Stimulated activated CD8-positive, alpha-beta memory T cell treated with anti-CD3 and anti-CD28 coated beads, Interleukin-7, amount 100 ng/mL, for 1 hour (primary cell): ENCODE results near the gene PPIG.
"Not testable (repeated sequence)": the region's sequence is repeated elsewhere in the genome, so short reads cannot be mapped to it uniquely, and the experiment has no call there.

Source experiments
- DNase-seq, 2 donors: peaks; one replicate each; pipeline ENCODE4 v3.0.0-alpha.2; 2020; ENCODE audit warnings: low read depth in 2 of 2

Gene PPIG

DNA sequence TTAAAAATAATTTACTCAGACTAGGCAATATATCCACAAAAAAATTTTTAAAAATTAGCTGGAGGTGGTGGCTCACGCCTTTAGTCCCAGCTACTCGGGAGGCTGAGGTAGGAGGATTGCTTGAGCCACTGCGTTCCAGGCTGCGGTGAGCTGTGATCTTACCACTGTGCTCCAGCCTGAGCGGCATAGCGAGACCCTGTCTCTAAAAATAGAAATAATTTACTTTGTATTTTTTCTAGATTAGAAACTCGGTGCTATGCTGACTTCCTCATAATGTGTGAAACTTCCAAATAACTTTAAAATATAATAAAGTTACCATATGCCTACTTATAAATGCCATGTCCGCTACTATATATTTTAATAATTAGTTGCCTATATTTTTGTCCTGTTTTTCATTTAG, 6.7 kb downstream of the PPIG start:
- no peak for DNase-seq

DNA sequence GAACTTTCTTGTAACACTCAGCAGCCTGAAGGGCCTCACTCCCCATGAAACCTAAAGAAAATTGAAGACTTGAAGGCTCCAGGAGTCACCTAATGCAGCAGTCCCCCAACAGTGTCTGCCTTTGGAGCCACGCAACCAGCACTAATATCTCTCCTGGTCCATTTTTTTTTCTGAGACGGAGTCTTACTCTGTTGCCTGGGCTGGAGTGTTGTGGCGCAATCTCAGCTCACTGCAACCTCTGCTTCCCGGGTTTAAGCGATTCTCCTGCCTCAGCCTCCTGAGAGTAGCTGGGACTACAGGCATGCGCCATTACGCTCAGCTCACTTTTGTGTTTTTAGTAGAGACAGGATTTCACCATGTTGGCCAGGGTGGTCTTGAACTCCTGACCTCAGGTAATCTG, 12.4 kb downstream of the PPIG start:
- DNase-seq = not testable (repeated sequence)

DNA sequence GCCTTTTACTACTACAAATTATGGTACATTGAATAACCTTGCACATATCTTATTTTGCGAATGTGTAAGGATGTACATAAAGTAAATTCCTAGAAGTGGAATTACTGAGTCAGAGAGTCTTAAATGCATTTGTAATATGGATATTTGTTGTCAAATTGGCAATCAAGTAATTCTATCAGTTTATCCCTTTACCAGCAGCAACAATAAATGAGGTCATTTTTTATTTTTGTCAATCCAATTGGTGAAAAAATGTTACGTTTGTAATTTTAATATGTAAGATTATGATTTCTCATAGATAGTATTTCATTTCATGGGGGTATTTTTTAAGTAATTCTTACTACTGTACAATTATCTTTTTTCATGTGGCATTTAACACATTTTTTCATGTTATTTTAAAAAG, 14.8 kb downstream of the PPIG start:
- no peak for DNase-seq

DNA sequence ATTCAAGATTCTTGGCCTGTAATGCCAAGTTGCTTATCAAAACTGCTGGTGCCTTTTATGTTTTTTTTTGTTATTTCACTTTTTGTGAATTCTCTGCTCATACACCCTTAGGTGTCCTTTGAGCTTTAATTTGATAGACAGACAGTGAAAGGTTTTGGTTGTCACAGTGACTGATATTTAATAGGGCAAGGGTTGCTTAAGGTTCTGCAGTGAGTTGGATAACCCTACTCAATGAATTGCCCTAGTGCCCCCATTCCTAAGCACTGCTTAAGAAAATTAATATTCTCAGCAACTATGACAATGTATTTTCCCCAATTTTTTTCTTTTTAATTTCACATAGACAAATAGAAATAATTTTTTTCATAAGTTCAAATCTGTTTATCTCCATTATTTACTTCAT, 15.4 kb downstream of the PPIG start:
- no peak for DNase-seq

DNA sequence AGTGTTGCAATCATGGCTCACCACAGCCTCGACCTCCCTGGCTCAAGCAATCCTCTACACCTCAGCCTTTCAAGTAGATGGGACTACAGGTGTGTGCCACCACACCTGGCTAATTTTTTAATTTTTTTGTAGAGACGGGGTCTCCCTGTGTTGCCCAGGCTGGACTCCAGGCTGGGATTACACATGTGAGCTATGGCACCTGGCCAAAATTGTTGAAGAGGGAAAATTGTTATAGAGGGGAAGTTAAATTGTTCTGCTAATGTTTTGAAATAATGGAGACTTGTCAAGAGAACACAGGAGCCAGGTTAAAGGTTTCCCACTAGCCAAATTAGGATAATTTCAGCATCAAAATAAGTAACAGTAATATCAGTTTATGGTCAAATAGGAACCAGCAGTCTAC, 25.1 kb downstream of the PPIG start:
- no peak for DNase-seq

DNA sequence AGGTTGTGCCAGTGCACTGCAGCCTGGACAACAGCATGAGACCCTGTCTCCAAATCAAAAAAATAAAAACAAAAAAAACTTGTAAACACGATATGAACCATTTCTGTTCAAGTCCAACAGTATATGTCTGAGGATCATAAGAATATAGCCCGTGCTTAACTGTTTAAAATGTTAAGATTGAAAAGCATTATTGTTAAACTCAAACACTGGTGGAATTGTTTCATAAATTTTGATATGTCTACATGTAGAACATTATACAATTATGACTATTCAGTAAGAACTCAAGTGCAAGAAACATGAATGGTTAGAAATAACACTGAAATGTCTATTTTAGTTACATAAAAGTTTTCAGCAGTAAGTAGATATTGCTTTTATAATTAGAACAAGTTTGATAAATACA, 29.7 kb downstream of the PPIG start:
- no peak for DNase-seq

DNA sequence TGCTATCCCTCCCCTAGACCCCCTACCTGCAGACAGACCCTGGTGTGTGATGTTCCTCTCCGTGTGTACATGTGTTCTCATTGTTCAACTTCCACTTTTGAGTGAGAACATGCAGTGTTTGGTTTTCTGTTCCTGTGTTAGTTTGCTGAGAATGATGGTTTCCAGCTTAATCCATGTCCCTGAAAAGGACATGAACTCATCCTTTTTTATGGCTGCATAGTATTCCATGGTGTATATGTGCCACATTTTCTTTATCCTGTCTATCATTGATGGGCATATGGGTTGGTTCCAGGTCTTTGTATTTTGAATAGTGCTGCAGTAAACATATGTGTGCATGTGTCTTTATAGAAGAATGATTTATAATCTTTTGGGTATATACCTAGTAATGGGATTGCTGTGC, 31.8 kb downstream of the PPIG start:
- not testable (repeated sequence) for DNase-seq

DNA sequence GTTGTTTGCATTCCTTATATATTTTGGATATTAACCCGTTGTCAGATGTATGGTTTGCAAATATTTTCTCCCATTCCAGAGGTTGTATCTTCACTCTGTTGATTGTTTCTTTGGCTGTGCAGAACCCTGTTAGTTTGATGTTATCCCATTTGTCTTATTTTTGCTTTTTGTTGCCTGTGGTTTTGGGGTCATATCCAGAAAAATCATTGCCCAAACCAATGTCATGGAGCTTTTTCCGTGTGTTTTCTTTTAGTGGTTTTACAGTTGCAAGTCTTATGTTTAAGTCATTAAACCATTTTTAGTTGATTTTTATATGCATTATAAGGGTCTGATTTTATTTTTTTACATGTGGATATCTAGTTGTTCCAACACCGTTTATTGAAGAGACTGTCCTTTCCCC, 35.8 kb downstream of the PPIG start:
- DNase-seq = no peak

DNA sequence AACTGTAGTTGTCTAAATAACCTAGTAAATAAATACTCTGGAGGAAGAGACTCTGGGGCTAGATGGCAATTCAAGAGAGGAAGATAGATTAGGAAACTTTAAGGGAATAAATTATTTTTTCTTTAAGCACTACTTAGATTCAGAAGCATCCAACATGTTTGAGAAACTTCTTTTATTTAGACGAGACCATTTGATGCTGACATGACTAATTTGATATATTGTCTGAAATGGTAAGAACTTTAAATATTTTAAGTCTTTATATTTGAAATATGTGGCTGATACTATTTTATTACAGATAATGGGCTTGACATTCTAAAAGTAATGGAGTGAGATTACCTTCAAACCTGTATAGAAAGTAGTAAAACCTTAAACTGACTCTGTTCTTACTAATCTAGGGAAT, 36.4 kb downstream of the PPIG start:
- no peak for DNase-seq

DNA sequence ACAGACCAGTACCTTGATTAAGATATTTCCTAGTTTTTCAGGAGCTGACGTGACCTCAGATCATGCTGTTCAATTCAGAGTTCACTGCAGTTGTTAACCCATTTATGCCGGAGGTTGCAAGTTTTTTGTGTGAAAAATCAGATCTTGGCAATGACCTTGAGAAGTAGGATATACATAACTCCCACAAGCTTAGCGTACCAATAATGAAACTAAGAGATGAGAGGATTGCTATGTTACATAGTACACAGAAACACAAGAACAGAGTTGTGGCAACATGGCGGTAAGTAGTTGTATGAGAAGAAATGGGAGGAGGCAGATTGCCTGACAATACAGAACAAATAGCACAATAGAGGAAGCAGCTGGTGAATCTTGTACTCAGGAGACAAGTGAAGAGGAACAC, 39.1 kb downstream of the PPIG start:
- DNase-seq = no peak

DNA sequence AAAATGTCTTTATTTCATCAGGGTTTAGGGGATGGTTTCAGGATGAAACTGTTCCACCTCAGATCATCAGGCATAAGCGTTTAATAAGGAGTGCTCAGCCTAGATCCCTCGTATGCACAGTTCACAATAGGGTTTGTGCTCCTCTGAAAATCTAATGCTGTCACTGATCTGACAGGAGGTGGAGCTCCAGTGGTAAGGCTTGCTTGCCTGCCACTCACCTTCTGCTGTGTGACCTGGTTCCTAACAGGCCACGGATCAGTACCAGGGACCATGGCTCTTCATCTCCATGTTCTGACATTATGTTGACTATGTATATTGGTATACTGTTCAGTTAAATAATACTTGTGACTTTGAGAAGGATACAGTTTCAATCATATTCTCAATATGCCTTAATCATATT, 41.6 kb downstream of the PPIG start:
- DNase-seq = no peak

DNA sequence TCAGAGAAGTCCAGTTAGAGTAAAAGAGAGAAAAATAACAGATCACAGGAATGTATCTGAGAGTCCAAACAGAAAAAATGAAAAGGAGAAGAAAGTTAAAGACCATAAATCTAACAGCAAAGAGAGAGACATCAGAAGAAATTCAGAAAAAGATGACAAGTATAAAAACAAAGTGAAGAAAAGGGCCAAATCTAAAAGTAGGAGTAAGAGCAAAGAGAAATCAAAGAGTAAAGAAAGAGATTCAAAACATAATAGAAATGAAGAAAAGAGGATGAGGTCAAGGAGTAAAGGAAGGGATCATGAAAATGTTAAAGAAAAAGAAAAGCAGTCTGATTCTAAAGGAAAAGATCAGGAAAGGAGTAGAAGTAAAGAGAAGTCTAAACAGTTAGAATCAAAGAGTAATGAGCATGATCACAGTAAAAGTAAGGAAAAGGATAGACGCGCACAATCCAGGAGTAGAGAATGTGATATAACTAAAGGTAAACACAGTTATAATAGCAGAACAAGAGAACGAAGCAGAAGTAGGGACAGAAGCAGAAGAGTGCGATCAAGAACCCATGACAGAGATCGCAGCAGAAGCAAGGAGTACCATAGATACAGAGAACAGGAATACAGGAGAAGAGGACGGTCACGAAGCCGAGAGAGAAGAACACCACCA, 52.4 kb downstream of the PPIG start:
- DNase-seq = no peak

DNA sequence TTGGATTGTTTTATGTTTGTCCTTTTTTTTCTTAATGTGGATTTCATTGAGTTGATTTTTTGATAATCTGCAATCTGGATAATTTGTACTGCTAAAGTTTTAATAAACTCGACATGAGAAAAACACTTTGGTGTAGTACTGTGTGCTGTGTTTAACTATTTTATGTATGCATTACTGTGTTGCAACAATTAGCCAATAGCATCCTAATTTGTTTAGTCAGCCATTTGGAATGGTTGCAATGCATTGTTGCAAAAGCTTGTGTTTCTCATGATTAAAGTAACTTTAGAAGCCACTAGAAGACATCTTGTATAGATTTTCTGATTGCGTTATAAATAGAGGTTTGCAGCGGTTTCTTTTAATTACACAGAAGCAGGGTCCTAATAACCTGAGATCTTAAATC, 53.5 kb downstream of the PPIG start:
- no peak for DNase-seq

DNA sequence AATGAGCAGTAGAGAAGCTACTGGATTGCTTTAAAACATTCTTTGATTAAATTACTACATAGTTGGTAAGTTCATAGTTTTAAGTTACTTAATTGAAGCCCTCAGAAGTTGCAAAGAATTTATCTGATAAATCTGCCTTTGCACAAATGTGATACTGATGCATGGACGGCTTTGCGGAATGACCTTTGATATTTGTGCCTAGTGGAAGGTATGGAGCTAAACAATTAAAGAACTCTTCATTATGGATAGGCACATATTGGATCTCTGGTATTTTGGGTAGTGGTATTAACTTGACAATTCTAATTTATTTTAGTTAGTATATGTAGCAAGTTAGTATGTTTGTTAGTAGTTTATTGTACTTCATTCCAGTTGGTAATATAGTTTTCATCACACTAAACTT, 56.0 kb downstream of the PPIG start:
- no peak for DNase-seq

DNA sequence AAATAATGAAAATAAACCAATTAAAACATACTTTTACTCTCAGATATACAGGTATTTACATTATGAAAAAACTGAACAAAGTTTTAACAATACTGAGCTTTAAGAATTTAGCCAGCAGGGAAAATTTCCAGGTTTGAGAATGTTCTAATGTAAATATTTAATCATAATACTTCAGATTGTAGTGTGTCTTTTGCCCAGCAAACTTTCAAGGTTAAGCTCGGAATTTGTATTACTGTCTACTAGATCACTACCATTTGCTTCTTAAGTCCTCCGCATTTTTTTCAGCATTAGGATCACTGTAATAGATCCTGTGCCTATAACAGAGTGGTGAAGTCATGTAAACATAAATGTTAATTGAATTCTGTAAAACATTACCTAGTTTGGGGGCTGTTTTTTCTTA, 57.3 kb downstream of the PPIG start:
- no peak for DNase-seq

DNA sequence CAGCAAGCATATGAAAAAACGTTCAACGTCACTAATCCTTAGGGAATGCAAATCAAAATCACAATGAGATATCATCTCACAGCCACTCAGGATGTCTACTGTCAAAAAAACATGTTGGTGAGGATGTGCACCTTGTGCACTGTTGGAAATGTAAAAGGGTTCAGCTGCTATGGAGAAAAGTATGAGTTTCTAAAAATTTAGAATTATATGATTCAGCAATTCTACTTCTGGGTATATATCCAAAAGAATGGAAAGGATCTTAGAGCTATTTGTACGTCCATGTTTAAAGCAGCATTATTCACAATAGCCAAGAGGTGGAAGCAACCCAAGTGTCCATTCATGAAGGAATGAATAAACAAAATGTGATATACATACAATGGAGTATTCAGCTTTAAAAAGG, 60.0 kb downstream of the PPIG start:
- DNase-seq = no peak

DNA sequence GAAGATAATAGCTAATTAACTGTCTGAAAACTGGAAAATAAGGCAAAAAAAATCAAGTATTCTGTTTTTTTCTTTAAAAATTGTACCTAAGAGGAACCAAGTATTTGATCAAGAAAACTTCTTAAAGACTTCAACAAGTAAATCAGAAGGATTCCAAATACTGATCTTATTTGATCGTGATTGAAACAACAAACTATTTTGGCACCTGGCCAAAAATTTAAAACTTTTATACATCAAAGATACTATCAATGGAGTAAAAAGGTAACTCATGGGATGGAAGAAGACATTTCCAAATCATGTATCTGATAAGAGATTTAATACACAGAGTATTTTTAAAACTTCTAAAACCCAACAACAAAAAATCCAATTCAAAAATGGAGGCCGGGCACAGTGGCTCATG, 63.3 kb downstream of the PPIG start:
- no peak for DNase-seq

DNA sequence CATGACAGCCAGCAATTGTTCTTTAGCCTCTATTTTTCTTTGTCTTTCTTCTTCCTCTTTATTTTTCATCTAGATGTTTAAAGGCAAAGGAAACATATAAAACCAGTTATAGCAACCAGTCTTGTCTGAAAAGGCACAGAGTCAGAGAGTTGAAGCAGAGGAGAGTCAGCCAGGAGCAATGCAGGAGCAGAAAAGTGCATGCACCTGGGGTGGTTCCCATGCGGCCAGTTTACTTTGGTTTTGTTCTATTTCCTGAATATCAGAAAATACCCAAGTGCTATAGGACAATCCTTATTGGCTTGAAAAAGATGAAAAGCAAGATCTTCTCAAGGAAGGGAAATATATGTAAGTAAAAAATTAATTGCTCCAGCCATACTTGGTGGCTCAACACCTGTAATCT, 65.1 kb downstream of the PPIG start:
- no peak for DNase-seq

DNA sequence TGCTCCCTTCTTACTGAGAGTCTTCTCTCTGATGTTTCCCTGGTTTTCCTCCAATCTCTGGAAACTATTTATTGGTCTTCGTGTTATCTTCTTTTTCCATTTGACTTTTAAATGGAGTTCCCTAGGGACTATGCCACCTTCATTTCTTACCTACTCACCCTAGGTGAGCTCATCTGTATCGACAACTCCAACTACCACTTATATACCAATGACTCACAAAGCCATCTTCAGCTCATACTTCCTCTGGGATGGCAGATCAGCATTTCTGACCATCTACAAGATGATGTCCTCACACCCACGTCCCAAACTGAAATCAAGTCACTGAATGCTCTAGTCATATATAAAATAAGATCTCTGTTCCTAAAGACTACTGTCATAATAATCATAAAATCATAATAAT, 69.5 kb downstream of the PPIG start:
- no peak for DNase-seq

DNA sequence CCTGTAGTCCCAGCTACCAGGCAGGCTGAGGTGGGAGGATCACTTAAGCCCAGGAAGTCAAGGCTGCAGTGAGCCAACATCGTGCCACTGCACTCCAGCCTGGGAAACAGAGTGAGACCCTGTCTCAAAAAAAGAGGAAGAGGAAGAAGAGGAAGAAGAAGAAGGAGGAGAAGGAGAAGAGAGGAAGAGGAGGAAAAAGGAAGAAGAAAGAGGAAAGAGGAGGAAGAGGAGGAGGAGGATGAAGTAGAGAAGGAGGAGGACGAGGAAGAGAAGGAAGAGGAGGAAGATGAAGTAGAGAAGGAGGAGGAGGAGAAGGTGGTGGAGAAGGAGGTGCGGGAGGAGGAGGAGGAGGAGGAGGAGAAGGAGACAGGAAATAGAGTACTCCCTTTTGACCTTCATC, 72.0 kb downstream of the PPIG start:
- DNase-seq = no peak

DNA sequence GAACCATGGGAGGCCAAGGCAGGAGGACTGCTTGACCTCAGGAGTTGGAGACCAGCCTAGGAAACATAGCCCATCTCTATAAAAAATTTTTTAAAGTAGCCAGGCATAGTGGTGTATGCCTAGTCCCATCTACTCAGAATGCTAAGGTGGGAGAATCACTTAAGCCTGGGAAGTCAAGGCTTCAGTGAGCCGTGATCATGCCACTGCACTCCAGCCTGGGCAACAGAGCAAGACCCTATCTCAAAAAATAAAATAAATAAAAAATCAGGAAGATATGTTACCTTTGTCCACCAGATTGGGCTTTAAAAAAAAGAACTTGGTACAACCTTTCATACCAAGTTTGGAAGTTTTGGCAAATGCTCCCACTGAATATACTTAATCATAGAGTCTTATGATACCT, 74.7 kb downstream of the PPIG start:
- no peak for DNase-seq

DNA sequence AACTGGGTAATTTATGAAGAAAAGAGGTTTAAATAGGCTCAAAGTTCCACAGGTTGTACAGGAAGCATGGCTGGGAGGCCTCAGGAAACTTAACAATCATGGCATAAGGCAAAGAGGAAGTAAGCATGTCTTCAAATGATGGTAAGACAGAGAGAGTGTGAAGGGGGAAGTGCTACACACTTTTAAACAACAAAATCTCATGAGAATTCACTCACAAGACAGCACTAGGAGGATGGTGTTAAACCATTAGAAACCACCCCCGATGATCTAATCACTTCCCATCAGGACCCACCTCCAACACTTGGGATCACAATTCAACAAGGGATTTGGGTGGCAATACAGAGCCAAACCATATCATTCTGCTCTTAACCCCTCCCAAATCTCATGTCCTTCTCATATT, 75.2 kb downstream of the PPIG start:
- DNase-seq = no peak

DNA sequence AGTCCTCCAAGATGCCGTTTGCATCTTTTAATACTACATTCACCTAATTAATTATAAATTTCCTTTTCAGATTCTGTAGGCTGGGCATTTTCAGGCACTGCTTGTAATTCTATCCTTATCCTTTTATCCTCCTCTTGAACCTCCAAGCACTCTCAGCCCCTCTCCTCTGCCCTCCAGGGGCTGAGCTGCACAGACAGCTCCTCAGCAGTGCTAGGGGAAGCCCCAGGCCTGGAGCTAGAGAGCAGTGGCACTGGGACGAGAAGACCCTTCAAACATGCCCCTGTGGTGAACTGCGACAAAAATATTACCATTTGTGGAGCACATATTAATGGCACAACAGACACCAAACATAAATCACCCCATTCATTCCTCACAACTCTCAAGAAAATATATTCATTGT, 77.1 kb downstream of the PPIG start:
- no peak for DNase-seq

DNA sequence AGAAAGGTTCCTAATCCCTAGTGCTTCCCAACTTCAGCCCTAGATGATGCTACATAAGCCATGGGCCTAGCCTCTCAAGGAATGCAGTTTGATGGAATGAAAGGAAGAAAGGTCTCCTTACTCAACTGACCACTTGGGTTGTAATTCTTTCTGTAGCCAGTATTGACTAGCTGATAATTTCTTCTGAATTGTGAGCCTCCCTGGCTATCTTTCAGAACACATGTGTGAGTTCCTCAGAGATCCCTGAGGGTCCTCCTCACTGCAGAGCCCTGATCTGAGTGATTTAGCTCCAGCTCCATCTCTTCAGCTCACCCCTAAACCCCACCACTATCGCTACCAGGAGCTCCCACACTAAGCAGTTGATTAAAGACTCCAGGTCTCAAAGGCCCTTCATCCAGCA, 78.6 kb downstream of the PPIG start:
- no peak for DNase-seq

DNA sequence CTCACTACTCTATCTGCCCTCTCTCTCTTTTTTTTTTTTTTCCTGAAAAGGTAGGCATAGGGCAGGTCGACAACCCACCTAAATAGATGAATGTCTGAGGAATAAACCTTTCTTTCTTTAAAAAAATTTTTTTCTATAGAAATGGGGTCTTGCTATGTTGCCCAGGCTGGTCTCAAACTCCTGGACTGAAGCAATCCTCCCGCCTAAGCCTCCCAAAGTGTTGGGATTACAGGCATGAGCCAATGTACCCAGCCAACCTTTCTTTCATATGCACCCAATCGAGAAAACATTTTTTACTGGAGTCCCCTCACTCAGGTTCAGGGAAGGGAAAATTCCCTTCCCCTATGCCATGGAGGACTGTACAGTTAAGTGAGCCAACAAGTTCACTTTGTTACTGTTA, 79.1 kb downstream of the PPIG start:
- no peak for DNase-seq
